Measurements from ENCODE around the gene CWC27. TPM values are rescaled to one million over a fixed set of nuclear protein-coding genes. Genes with fewer than 3 reads are reported as not detected.
"Not testable (repeated sequence)": the region's sequence is repeated elsewhere in the genome, so short reads cannot be mapped to it uniquely, and the experiment has no call there.

Gene CWC27
- total RNA-seq, 6 experiments from 2014 or later: 19.6 to 29.9 (median 25.4) TPM

GRCh38 chr5:64925123-64925522 is 156.4 kb downstream of the CWC27 start:
- Mint-ChIP-seq H3K27me3 (ENCODE audit: insufficient read depth) (no peaks in the 10 kb centered on the region; the same call in 1 of the 2 replicates), H3K27ac (no peak overlapping the region), H3K36me3 (ENCODE audit: low read depth) (peaks cover 46% of the 10 kb centered on the region), H3K9me3 (peaks cover 23% of the 10 kb centered on the region), H3K4me3 (no peak overlapping the region), H3K4me1 (ENCODE audit: low read depth) (peaks cover 21% of the 10 kb centered on the region; the same call in 1 of the 2 replicates)
- TF ChIP-seq CTCF (IDR thresholded peaks at IDR 0.05): no peak
- DNase-seq: no peak

- TF ChIP-seq CTCF (IDR thresholded peaks at IDR 0.05): no peak
- DNase-seq: no peak
- Mint-ChIP-seq H3K36me3 (ENCODE audit: low read depth) (peaks cover 31% of the 10 kb centered on the region), H3K4me1 (ENCODE audit: low read depth) (peaks cover 6% of the 10 kb centered on the region; the same call in 1 of the 2 replicates), H3K27me3 (ENCODE audit: insufficient read depth) (no peaks in the 10 kb centered on the region), H3K4me3 (no peak overlapping the region), H3K9me3 (no peaks in the 10 kb centered on the region; the same call in 1 of the 2 replicates), H3K27ac (no peak overlapping the region)
Observed at GRCh38 chr5:64929833-64930232, 161.1 kb downstream of the CWC27 start.

- no peaks in the 10 kb centered on the region for H3K27me3 Mint-ChIP-seq (ENCODE audit: insufficient read depth)
- peaks cover 39% of the 10 kb centered on the region for H3K36me3 Mint-ChIP-seq (ENCODE audit: low read depth)
- no peak overlapping the region for H3K4me3 Mint-ChIP-seq
- H3K4me1 Mint-ChIP-seq (ENCODE audit: low read depth): peaks cover 6% of the 10 kb centered on the region; the same call in 1 of the 2 replicates
- H3K9me3 Mint-ChIP-seq: peaks cover 4% of the 10 kb centered on the region; the same call in 1 of the 2 replicates
- no peak for TF ChIP-seq CTCF (IDR thresholded peaks at IDR 0.05)
- no peak for DNase-seq
- H3K27ac Mint-ChIP-seq: no peak overlapping the region
Observed at GRCh38 chr5:64930672-64931318, 162.1 kb downstream of the CWC27 start.

GRCh38 chr5:64939422-64939771 is 170.7 kb downstream of the CWC27 start:
- H3K4me3 Mint-ChIP-seq: not testable (repeated sequence)

GRCh38 chr5:64939772-64940510 is 171.2 kb downstream of the CWC27 start:
- no peak for DNase-seq
- Mint-ChIP-seq H3K4me1 (ENCODE audit: low read depth) (peaks cover 10% of the 10 kb centered on the region), H3K9me3 (peaks cover 29% of the 10 kb centered on the region), H3K27me3 (ENCODE audit: insufficient read depth) (no peaks in the 10 kb centered on the region; the same call in 1 of the 2 replicates), H3K27ac (no peak overlapping the region), H3K36me3 (ENCODE audit: low read depth) (peaks cover 39% of the 10 kb centered on the region), H3K4me3 (no peak overlapping the region)
- no peak for TF ChIP-seq CTCF (IDR thresholded peaks at IDR 0.05)

More at GRCh38 chr5:64939422-64939771, 170.7 kb downstream of the CWC27 start:
- H3K27ac Mint-ChIP-seq; H3K4me1 Mint-ChIP-seq (ENCODE audit: low read depth); H3K27me3 Mint-ChIP-seq (ENCODE audit: insufficient read depth); DNase-seq: not testable (repeated sequence)
- Mint-ChIP-seq H3K9me3 (peaks cover 29% of the 10 kb centered on the region), H3K36me3 (ENCODE audit: low read depth) (peaks cover 44% of the 10 kb centered on the region)

- Mint-ChIP-seq H3K36me3 (ENCODE audit: low read depth) (peaks cover 17% of the 10 kb centered on the region), H3K27me3 (ENCODE audit: insufficient read depth) (no peaks in the 10 kb centered on the region; the same call in 1 of the 2 replicates), H3K27ac (no peak overlapping the region), H3K9me3 (peaks cover 13% of the 10 kb centered on the region), H3K4me1 (ENCODE audit: low read depth) (peaks cover 10% of the 10 kb centered on the region), H3K4me3 (no peak overlapping the region)
- no peak for TF ChIP-seq CTCF (IDR thresholded peaks at IDR 0.05)
- no peak for DNase-seq
Observed at GRCh38 chr5:64942460-64942859, 173.7 kb downstream of the CWC27 start.
